ENCODE measurements around the gene ZBTB2. TPM values are rescaled to one million over a fixed set of nuclear protein-coding genes. Genes with fewer than 3 reads are reported as not detected.

The ZBTB2 gene
- total RNA-seq, 2 donors from 2014 or later = 4.8 to 7.9 TPM

- peak; percentile 97 for DNase-seq (ENCODE audit: low spot score)
- Histone ChIP-seq H3K4me3 (peak overlapping the region; percentile 85 to 91), H3K9me3 (no peaks in the 10 kb centered on the region), H3K27me3 (no peaks in the 10 kb centered on the region), H3K27ac (peak overlapping the region; percentile 100), H3K36me3 (no peaks in the 10 kb centered on the region), H3K4me1 (peaks cover 0 to 50% of the 10 kb centered on the region in 2 donors)
- no peak for TF ChIP-seq CTCF (IDR thresholded peaks at IDR 0.05)
Observed at GRCh38 chr6:151390276-151390850, 996 bp downstream of the ZBTB2 start.

- no peaks in the 10 kb centered on the region for H3K9me3 ChIP-seq
Observed at GRCh38 chr6:151389618-151390275, 1.6 kb downstream of the ZBTB2 start.

GRCh38 chr6:151388997-151389617, 2.3 kb downstream of the ZBTB2 start:
- Histone ChIP-seq H3K4me1 (peaks cover 0 to 37% of the 10 kb centered on the region in 2 donors), H3K4me3 (peak overlapping the region; percentile 85 to 91), H3K36me3 (no peaks in the 10 kb centered on the region), H3K9me3 (no peaks in the 10 kb centered on the region), H3K27ac (peak overlapping the region; percentile 100), H3K27me3 (no peaks in the 10 kb centered on the region)
- no peak for DNase-seq (ENCODE audit: low spot score)
- no peak for TF ChIP-seq CTCF (IDR thresholded peaks at IDR 0.05)

More at GRCh38 chr6:151389618-151390275, 1.6 kb downstream of the ZBTB2 start:
- Histone ChIP-seq H3K27me3 (no peaks in the 10 kb centered on the region), H3K27ac (peak overlapping the region; percentile 100), H3K4me1 (peaks cover 0 to 44% of the 10 kb centered on the region in 2 donors), H3K36me3 (no peaks in the 10 kb centered on the region), H3K4me3 (peak overlapping the region; percentile 85 to 91)
- DNase-seq (ENCODE audit: low spot score) = peak; percentile 86
- TF ChIP-seq CTCF (IDR thresholded peaks at IDR 0.05) = no peak

- Histone ChIP-seq H3K27ac (peak overlapping the region in 1 of 2 donors; percentile 100), H3K9me3 (no peaks in the 10 kb centered on the region), H3K4me3 (no peak overlapping the region)
Observed at GRCh38 chr6:151388236-151388635, 3.1 kb downstream of the ZBTB2 start.

More at GRCh38 chr6:151388236-151388635, 3.1 kb downstream of the ZBTB2 start:
- no peak for TF ChIP-seq CTCF (IDR thresholded peaks at IDR 0.05)
- Histone ChIP-seq H3K27me3 (no peaks in the 10 kb centered on the region), H3K36me3 (no peaks in the 10 kb centered on the region), H3K4me1 (peaks cover 0 to 29% of the 10 kb centered on the region in 2 donors)
- DNase-seq (ENCODE audit: low spot score) = no peak

Measured in right atrium auricular region (tissue), 2 donors.